ENCODE measurements around the gene SERTAD3.

Gene SERTAD3, protein sequence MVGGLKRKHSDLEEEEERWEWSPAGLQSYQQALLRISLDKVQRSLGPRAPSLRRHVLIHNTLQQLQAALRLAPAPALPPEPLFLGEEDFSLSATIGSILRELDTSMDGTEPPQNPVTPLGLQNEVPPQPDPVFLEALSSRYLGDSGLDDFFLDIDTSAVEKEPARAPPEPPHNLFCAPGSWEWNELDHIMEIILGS

DNA sequence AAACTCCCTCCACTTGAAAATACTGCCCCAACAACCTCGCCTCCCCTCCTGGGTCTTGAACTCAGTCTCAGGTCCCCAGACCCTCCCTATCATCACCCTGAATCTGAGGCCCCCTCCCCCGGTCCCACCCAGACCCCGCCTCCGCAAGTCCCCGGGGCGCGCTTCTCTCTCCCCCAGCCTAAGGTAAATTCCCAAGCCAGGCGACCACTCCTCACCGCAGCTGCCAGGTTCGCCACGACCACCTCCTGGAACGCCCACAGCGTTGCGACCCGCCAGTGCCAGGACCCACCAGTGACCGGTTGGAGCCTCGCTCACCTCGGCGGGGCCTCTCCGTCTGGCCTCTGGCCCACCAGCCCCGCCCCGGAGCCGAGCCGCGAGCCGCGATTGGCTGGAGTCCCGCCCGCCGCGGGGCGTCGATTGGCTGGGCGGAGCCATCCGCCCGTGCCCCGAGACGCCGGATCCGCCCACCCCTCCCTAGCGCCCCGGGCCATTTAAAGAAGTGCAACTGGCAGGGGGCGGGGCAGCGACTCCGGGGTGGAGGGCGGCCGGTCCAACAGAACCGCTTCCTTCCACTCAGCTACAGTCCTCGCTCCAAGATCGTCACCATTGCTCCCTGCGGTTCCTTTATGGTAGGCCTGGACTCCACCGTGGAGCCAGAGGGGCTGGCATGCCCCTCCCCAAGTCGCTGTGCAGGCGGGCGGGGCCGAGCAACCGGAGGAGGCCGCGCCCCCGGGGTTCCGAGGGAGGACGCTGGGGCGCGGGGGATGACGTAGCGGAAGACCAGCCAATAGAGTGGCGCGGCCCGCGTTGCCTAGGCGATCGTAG is at the start of gene SERTAD3:
SERTAD3 (minus strand) TSS at position 336 of the 825 bp plus-strand sequence. CDS start 2,255 bp downstream, outside the sequence.
- DNase-seq (ENCODE audit: low spot score) = peak; percentile 96

DNA sequence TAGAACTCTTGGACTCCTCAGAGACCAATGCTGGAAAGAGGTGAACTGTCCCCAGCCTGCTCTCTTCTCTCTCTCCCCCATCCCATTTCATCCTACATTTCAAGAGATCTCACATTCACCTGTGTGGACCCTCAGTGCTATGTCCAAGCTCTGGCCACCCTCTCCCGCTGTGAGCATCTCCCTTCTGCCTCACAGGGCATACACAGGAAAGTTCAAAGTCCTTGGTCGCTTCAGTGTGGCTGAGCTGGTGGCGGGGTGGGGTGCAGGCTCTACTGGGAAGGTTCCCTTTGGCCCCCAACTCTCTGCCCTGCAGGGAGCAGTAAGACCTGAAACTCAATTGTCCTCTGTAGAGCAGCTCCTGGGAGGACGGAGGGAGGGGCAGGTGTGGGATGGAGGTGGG is 49.6 kb upstream of the SERTAD3 start:
- no peak for DNase-seq (ENCODE audit: low spot score)

DNA sequence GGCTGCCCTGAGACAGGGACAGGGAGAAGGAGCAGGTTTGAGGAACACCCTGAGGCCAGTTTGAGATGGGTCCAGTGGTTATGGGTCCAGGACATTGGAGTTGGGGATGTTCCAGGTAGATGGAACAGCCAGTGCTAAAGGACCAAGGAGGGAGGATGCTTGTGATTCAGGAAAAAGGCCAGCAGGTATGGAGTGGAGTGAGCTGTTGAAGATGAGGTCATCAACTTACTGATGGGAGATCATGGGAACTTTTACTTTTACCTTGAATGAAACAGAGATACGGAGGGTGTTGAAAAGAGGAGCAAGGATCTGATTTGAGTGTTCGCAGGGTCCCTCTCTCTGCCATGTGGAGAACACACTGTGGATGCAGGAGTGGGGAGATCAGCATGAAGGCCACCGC is 48.1 kb upstream of the SERTAD3 start:
- no peak for DNase-seq (ENCODE audit: low spot score)

DNA sequence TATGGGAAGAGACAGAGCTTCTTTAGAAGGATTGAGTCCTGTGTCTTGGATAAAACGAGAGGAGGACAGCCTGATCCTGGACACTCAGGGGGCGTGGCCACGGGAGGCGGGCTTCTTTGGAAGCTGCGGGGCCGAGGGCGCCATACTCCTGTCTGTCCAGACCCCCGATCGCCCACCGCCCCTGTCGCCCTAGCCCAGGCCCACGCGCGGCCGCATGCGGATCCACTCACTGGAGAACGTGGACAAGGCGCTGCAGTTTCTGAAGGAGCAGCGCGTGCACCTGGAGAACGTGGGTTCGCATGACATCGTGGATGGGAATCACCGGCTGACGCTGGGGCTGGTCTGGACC is 45.7 kb upstream of the SERTAD3 start:
- DNase-seq (ENCODE audit: low spot score) = no peak

DNA sequence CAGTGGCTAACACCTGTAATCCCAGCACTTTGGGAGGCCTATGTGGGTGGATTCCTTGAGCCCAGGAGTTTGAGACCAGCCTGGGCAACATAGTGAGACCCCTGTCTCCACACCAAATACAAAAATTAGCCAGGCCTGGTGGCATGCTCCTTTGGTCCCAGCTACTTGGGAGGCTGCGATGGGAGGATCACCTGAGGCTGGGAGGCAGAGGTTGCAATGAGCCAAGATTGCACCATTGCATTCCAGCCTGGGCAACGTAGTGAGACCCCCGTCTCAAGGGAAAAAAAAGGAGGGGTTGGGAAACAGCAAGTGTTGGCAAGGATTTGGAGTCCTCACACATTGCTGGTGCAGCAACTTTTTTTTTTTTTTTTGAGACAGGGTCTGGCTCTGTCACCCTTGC is 41.9 kb upstream of the SERTAD3 start:
- DNase-seq (ENCODE audit: low spot score) = no peak

DNA sequence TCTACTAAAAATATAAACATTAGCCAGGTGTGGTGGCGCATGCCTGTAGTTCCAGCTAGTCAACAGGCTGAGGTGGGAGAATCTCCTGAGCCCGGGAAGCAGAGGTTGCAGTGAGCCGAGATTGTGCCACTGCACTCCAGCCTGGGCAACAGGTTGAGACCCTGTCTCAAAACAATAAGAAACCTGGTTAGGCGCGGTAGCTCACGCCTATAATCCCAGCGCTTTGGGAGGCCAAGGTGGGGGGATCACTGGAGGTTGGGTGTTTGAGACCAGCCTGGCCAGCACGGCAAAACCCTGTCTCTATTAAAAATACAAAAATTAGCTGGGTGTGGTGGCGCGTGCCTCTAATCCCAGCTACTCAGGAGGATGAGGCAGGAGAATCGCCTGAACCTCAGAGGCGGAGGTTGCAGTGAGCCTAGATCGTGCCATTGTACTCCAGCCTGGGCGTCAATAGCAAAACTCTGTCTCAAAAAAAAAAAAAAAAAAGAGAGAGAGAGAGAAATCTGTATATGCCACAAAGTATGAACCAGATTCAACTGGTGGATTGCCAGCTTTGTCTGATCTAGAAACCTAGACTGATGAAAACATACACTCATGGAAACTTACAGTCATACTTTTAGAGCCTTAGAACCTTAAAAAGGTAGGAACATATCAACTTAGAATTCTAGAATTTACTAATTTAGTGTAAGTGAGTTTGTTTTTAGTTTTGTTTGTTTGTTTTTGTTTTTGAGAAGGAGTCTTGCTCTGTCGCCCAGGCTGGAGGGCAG is 31.9 kb upstream of the SERTAD3 start:
- peak; percentile 52 for DNase-seq (ENCODE audit: low spot score)

DNA sequence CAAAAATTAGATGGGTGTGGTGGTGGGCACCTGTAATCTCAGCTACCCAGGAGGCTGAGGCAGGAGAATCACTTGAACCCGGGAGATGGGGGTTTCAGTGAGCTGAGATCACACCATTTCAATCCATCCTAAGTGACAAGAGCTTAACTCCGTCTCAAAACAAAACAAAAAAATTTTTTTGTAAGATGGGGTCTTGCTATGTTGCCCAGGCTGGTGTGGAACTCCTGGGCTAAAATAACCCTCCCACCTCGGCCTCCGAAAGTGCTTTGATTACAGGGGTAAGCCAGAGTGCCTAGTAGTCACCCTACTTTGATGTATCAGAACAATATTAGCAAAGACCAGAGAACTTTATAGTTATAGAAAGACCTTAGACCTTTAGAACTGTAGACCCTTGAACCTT is 30.6 kb upstream of the SERTAD3 start:
- DNase-seq (ENCODE audit: low spot score) = no peak

DNA sequence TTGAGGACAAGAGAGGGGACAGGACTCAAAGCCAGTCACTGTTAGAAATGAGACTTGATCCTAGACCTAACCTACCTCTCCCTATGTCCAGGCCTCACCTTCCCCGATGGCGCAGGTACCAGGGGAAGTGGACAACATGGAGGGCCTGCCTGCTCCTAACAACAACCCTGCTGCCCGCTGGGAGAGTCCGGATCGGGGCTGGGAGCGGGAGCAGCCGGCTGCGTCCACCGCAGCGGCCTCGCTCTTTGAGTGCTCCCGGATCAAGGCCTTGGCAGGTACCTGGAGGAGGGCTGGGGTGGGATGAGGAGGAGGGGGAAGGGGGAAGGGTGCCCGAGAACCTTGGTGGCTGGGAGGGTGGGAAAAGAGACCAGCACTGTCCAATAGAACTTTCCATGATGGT is 28.4 kb upstream of the SERTAD3 start:
- DNase-seq (ENCODE audit: low spot score) = no peak

DNA sequence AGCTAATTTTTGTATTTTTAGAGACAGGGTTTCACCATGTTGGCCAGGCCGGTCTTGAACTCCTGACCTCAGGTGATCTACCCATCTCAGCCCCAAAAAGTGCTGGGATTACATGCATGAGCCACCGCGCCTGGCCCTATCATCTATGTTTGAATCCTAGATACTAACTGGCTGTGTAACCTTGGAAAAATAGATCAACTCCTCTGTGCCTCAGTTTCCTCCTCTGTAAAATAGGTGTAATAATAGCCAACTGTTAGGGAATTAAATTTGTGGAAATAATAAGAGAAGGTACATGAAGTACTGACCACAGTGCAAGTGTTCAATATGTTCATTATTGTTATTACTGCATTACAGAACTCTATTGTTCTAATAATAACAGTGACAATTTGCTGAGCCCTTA is 27.0 kb upstream of the SERTAD3 start:
- no peak for DNase-seq (ENCODE audit: low spot score)

DNA sequence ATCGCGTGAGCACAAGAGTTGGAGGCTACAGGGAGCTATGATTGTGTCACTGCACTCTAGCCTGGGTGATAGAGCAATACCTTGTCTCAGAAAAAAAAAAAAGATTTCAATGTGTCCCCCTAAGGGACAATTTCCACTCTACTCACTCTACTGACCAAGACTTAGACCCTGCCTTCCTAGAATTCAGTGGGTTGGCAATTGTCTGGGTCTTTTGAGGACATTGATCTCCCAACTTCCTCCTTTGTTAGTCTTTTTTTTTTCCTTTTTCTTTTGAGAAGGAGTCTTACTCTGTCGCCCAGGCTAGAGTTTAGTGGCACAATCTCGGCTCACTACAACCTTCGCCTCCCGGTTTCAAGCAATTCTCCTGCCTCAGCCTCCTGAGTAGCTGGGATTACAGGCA is 24.9 kb upstream of the SERTAD3 start:
- DNase-seq (ENCODE audit: low spot score) = no peak

DNA sequence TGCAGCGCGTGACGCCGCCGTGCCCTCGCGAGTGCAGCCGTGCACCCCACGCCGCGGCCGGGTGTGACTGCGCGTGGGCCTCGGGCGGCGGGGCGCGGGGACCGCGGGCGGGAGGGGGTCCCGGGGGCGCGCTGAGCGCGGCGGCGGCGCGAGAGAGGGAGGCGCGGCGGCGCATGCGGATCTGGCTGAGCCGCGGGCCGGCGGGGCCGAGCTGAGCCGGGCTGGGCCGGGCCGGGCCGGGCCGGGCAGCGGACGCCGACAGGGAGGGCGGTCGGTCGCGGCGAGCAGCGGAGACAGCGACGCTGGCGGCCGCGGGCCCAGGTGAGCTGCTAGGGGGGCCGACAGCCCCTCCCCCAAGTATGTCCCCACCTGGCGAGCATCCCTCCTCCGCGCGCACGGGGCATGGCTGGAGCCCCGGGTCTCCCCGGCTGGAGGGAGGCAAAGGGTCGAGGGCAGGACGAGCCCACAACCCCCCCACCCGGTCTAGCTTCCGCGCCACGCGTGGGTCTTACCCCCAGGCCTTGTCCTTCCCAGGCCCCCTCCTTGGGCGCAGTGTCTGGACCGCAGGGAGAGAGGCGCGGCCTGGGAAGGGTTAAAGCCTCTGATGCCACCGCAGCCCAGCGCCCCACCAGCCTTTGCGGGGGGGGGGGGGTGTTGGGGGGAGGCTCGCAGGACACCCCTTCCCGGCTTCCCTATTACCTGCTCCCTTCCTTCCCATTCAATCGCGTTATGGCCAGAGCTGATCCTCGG is 23.0 kb upstream of the SERTAD3 start, which contains the start of gene SPTBN4:
SPTBN4 (plus strand) TSS at position 17 of the 750 bp plus-strand sequence. CDS start 5,621 bp downstream, outside the sequence.
- no peak for DNase-seq (ENCODE audit: low spot score)

DNA sequence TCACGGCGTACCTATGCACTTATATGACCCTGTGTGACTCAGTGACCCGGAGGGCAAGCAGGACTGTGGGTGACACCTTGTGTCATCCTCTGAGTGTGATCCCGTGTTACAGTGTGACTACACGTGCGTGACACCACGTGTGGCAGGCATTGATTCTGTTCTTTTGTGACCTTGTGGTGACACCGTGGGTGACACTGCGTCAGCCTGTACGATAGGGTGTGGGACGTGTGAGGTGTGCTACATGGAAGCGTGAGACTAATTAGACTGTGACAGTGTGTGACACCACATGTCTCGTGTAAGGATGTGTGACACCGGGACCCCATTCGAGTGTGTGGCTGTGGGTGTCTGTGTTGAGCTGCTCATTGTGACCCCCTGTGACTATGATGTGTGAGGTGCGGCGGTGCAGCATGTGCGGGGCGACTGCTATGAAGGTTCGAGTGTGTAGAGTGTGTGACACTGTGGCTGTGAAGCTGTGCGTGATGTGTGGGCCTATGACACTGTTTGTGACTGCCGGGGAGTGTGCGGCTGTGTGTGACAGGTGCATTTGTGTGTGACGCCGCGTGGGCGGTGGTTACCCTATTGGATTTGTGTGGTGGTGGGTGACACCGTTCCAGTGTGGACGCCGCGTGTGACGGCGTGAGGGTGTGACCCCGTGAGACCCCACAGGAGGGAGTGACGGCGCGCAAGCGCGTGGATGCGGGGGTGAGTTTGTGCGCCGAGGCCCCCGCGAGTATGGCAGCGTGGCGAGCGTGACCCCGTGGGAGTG is 22.3 kb upstream of the SERTAD3 start:
- no peak for DNase-seq (ENCODE audit: low spot score)

DNA sequence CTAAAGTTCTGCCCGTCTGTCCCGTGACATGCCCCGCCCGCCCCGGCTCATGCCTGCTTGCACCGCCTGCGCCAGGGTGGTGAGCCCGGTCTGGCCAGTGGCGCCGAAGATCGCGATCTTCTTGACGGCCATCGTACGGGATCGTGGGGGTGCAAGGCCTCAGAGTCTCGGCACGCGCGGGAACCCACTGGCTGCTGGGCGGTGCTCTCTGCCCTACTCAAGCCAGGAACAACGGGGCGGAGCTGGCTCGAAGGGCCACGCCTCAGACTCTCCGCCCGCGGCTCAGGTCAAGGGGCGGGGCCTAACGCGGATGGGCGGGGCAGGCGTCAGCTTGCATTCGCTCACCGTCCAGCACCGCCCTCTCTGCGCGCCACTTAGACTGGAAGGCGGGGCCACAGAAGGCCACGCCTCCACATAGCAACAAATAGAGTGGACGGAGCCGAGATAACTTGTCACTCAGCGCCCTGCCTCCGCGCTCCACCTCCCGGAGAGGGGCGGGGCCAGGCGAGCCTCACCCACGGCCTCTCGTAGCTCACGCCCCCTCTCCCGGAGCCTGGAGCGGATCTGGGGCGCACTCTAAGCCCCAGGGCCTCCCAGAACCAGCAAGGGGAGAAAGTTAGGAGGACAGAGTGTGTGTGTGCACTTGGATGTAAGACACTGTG is 21.6 kb upstream of the SERTAD3 start, which contains the start of gene BLVRB:
BLVRB (minus strand) TSS at position 189 of the 662 bp plus-strand sequence; CDS start at position 132, 57 bp downstream.
- peak; percentile 100 for DNase-seq (ENCODE audit: low spot score)

DNA sequence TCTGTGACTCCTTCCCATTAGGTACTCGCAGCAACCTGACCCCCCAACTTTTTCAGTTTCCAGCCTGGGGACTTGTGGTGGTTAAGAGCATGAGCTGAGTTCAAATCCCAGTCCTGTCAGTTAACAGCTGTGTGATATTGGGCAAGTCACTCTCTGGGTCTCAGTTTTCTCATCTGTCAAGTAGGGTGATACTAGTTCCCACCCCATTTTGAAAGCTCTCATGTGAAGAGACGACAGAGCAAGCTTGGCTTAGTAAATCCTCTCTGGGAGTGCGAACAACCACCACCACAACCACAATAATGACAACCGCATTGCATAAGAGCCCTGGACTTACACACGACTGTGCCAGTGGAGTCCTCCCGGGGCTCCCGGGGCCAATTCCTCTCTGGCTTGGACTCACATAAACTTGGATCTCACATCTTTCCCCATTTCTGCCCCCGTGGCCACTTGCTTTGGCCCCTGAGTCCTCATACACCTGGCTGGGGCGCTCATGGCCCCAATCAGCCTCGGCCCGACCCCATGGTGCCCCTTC is 21.0 kb upstream of the SERTAD3 start:
- no peak for DNase-seq (ENCODE audit: low spot score)

DNA sequence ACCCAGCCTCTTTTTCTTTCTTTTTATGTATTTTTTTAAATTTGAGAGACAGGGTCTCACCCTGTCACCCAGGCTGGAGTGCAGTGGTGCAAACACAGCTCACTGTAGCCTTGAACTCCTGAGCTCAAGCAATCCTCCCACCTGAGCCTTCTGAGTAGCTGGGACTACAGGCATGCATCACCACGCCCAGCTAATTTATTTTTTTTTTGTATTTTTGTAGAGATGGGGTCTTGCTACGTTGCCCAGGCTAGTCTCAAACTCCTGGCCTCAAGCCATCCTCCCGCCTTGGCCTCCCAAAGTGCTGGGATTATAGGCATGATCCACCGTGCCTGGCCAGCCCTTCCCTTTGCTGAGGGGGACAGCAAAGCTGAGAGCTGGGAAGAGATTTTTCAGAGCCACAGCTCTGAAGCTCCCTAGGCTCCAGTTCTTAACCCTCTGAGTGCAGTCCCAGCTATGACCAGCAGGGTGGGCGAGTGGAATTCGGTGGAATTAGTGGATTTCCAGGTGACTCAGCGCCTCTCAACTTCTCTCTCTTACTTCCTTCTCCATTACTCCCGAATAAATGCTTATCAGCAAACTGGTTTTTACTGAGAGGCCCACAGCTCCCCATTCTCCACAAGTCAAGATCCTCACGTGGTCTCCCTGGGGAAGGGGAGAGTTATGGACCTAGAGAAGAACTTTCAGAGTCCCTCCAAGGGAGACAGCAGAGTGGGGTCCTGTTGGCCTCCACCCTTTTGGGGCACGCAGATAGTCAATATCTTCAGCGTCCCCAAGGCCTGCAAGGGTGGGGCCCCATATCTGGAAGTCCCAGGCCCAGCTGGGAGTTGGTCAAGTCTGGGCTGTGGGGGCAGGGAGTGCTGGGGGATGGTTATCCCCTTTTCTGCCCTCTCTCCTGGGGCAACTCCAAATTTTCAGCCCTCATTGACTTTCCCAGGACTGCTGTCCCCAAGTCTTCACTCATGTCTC is 20.2 kb upstream of the SERTAD3 start:
- DNase-seq (ENCODE audit: low spot score) = peak; percentile 97

DNA sequence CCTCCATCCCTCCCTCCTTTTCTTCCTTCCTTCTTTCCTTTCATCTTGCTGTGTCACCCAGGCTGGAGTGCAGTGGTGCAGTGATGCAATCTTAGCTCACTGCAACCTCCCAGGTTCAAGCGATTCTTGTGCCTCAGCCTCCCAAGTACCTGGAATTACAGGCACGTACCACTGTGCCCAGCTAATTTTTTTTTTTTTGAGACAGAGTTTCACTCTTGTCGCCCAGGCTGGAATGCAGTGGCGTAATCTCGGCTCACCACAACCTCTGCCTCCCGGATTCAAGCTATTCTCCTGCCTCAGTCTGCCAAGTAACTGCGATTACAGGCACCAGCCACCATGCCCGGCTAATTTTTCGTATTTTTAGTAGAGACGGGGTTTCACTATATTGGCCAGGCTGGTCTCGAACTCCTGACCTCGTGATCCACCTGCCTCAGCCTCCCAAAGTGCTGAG is 19.5 kb upstream of the SERTAD3 start:
- DNase-seq (ENCODE audit: low spot score) = peak; percentile 86

DNA sequence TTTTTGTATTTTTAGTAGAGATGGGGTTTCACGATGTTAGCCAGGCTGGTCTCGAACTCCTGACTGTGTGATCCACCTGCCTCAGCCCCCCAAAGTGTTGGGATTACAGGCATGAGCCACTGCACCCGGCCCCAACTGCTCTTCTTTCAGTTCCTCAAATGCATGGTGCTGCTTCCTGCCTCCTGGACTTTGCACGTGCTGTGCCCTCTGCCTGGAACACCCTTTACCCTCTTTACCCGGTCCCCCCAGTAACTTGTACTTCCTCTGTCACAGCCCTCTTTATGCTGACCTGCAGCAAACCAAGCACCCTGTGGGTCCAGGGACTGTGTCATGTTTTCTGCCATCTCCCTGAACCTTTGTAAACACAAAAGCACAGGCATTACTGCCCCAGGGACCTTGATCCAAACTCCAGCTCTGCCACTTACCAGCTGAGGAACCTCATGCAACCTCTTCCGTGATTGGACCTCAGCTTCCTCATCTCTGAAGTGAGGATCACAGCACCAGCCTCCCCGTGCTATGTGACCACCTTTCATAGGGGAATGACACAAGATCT is 17.6 kb upstream of the SERTAD3 start:
- no peak for DNase-seq (ENCODE audit: low spot score)

DNA sequence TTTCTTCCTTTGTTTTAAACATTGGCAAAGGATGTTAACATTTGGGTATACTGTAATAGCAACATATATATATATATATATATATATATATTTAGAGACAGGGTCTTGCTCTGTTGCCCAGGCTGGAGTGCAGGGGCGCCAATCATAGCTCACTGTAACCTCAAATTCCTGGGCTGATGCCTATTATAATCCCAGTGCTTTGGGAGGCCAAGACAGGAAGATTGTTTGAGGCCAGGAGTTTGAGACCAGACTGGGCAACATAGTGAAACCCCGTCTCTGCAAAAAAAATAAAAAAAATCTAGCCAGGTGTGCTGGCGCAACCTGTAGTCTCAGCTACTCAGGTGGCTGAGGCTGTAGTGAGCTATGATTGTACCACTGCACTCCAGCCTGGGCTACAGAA is 16.1 kb upstream of the SERTAD3 start:
- DNase-seq (ENCODE audit: low spot score) = no peak

DNA sequence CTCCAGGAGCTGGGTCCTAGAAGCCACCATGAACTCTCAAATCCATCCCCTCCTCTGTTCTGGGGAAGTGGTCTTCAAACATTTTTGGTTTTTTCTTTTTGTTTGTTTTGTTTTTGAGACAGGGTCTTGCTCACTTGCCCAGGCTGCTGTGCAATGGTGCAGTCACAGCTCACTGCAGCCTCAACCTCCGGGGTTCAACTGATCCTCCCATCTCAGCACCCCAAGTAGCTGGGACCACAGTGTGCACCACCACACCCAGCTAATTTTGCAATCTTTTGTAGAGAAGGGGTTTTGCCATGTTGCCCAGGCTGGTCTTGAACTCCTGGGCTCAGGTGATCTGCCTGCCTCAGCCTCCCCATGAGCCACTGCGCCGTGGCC is 14.5 kb upstream of the SERTAD3 start:
- DNase-seq (ENCODE audit: low spot score) = no peak
